OCI-LY3 (cell line): ENCODE results near the gene RLN1.
"Not testable (repeated sequence)": the region's sequence is repeated elsewhere in the genome, so short reads cannot be mapped to it uniquely, and the experiment has no call there.

Source experiments
- H2AFZ ChIP-seq: fragments of 200-600, 300-600 bp; shearing (Covaris generic); 2 replicates; pipeline ENCODE4 v1.6.0; 2014; ENCODE audit warnings: antibody characterized with exemption, low read depth, low read length
- H3K27ac ChIP-seq: fragments of 200-600, 300-600 bp; sonication (generic); 2 replicates; pipeline ENCODE4 v1.5.1; 2014; ENCODE audit warnings: mild to moderate bottlenecking, low read length, moderate library complexity, mixed read lengths
- H3K27me3 ChIP-seq: fragments of 200-600, 300-600 bp; sonication (generic); 2 replicates; pipeline ENCODE4 v1.6.1; 2014; ENCODE audit warnings: low read depth, low read length, mixed read lengths
- H3K36me3 ChIP-seq: fragments of 200-600, 300-600 bp; sonication (generic); replicated peaks from 2 replicates; pipeline ENCODE3; 2014; ENCODE audit warnings: low read depth, low read length, mixed read lengths
- H3K4me1 ChIP-seq: fragments of 300-600, 200-600 bp; sonication (generic); 2 replicates; pipeline ENCODE4 v1.6.1; 2014; ENCODE audit warnings: low read length, mixed read lengths
- H3K4me2 ChIP-seq: fragments of 200-600, 300-600 bp; sonication (generic); 2 replicates; pipeline ENCODE4 v1.6.1; 2014; ENCODE audit warnings: low read length, mixed read lengths
- H3K4me3 ChIP-seq: fragments of 300-600, 200-600 bp; sonication (generic); 2 replicates; pipeline ENCODE4 v1.5.1; 2014; ENCODE audit warnings: antibody characterized with exemption, mild to moderate bottlenecking, low read length, moderate library complexity
- H3K79me2 ChIP-seq: fragments of 300-600, 200-600 bp; shearing (Covaris generic); 2 replicates; pipeline ENCODE4 v1.6.1; 2014; ENCODE audit warnings: mild to moderate bottlenecking, low read length, mixed read lengths
- H3K9ac ChIP-seq: fragments of 300-600, 200-600 bp; shearing (Covaris generic); 2 replicates; pipeline ENCODE4 v1.6.0; 2014; ENCODE audit warnings: mild to moderate bottlenecking, low read length, moderate library complexity
- H3K9me3 ChIP-seq: fragments of 200-600, 300-600 bp; shearing (Covaris generic); 2 replicates; pipeline ENCODE4 v1.6.1; 2014; ENCODE audit warnings: low read length, mixed read lengths; ENCODE audit not compliant: insufficient read depth
- H4K20me1 ChIP-seq: fragments of 200-600, 300-600 bp; sonication (generic); 2 replicates; pipeline ENCODE4 v1.6.1; 2016; ENCODE audit warnings: low read length, mixed read lengths; ENCODE audit not compliant: insufficient read depth
- EZH2phosphoT487 ChIP-seq: fragments of 200-600 bp; shearing (Covaris generic); IDR thresholded peaks from 2 replicates; pipeline ENCODE4 v1.6.1; 2018; ENCODE audit warnings: antibody characterized with exemption, mixed run types, low read depth
- TF ChIP-seq, protein P1 (sequence below): fragments of 200-600, 300-600 bp; sonication (generic); IDR thresholded peaks from 2 replicates; pipeline ENCODE4 v1.5.1; 2014; ENCODE audit warnings: antibody characterized with exemption, low read length, low read depth

Gene RLN1

DNA sequence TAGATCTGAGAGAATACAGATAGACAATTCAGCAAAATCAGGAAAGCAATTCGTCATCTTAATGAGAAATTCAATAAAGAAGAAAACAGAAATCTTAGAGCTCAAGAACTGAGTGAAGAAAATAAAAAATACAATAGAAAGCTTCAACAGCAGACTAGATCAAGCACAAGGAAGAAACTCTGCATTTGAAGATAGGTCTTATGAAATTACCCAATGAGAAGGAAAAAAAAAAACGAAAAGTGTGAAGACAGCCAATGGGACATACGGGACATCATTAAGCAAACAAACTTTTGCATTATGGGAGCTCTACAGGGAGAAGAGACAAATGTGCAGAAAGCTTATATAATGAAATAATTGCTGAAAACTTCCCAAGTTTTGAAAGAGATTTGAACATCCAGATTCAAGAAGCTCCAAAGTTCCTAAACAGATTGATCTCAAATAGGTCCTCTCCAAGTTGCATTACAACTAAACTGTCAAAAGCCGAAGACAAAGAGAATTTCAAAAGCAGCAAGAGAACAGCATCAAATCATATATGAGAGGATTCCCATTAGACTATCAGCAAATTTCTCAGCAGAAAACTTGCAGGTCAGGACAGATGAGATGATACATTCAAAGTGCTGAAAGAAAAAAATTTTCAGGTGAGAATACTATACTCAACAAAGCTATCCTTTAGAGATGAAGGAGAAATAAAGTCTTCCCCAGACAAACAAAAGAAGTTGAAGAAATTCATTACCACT lies 24.3 kb downstream of the RLN1 start:
- Histone ChIP-seq H4K20me1 (no peaks in the 10 kb centered on the region), H3K36me3 (no peaks in the 10 kb centered on the region), H3K9me3 (peaks cover 11% of the 10 kb centered on the region; the same call in 1 of the 2 replicates), H3K4me2 (no peak overlapping the region), H2AFZ (no peak overlapping the region), H3K27me3 (no peaks in the 10 kb centered on the region), H3K4me3 (no peak overlapping the region), H3K9ac (no peak overlapping the region), H3K79me2 (no peaks in the 10 kb centered on the region), H3K4me1 (peaks cover 6% of the 10 kb centered on the region; the same call in 1 of the 2 replicates), H3K27ac (no peak overlapping the region)
- TF ChIP-seq, protein P1, sequence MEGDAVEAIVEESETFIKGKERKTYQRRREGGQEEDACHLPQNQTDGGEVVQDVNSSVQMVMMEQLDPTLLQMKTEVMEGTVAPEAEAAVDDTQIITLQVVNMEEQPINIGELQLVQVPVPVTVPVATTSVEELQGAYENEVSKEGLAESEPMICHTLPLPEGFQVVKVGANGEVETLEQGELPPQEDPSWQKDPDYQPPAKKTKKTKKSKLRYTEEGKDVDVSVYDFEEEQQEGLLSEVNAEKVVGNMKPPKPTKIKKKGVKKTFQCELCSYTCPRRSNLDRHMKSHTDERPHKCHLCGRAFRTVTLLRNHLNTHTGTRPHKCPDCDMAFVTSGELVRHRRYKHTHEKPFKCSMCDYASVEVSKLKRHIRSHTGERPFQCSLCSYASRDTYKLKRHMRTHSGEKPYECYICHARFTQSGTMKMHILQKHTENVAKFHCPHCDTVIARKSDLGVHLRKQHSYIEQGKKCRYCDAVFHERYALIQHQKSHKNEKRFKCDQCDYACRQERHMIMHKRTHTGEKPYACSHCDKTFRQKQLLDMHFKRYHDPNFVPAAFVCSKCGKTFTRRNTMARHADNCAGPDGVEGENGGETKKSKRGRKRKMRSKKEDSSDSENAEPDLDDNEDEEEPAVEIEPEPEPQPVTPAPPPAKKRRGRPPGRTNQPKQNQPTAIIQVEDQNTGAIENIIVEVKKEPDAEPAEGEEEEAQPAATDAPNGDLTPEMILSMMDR, result no peak
- TF ChIP-seq EZH2phosphoT487, result no peak

- no peaks in the 10 kb centered on the region for H3K79me2 ChIP-seq
- H3K9me3 ChIP-seq, result peaks cover 11% of the 10 kb centered on the region; the same call in 1 of the 2 replicates
- H3K27me3 ChIP-seq, result no peaks in the 10 kb centered on the region
- no peak overlapping the region for H3K27ac ChIP-seq
- H3K4me3 ChIP-seq, result no peak overlapping the region
- H3K4me1 ChIP-seq, result peaks cover 6% of the 10 kb centered on the region; the same call in 1 of the 2 replicates
- no peak overlapping the region for H3K4me2 ChIP-seq
- no peaks in the 10 kb centered on the region for H4K20me1 ChIP-seq
- H2AFZ ChIP-seq, result no peak overlapping the region
- H3K36me3 ChIP-seq, result no peaks in the 10 kb centered on the region
- H3K9ac ChIP-seq, result no peak overlapping the region
- TF ChIP-seq EZH2phosphoT487, result no peak
- TF ChIP-seq, protein P1, result no peak
These were observed 28.8 kb downstream of the RLN1 start for GRCh38 chr9:5310851-5311250.

- Histone ChIP-seq H3K9ac (no peak overlapping the region), H3K4me3 (no peak overlapping the region), H3K27ac (no peak overlapping the region), H3K36me3 (no peaks in the 10 kb centered on the region), H3K79me2 (no peaks in the 10 kb centered on the region), H3K9me3 (no peaks in the 10 kb centered on the region), H3K4me2 (no peak overlapping the region), H4K20me1 (no peaks in the 10 kb centered on the region), H3K4me1 (peaks cover 4% of the 10 kb centered on the region), H3K27me3 (no peaks in the 10 kb centered on the region), H2AFZ (no peak overlapping the region)
- TF ChIP-seq EZH2phosphoT487, result no peak
- TF ChIP-seq, protein P1, result no peak
These were observed 33.9 kb downstream of the RLN1 start for GRCh38 chr9:5305741-5306140.

DNA sequence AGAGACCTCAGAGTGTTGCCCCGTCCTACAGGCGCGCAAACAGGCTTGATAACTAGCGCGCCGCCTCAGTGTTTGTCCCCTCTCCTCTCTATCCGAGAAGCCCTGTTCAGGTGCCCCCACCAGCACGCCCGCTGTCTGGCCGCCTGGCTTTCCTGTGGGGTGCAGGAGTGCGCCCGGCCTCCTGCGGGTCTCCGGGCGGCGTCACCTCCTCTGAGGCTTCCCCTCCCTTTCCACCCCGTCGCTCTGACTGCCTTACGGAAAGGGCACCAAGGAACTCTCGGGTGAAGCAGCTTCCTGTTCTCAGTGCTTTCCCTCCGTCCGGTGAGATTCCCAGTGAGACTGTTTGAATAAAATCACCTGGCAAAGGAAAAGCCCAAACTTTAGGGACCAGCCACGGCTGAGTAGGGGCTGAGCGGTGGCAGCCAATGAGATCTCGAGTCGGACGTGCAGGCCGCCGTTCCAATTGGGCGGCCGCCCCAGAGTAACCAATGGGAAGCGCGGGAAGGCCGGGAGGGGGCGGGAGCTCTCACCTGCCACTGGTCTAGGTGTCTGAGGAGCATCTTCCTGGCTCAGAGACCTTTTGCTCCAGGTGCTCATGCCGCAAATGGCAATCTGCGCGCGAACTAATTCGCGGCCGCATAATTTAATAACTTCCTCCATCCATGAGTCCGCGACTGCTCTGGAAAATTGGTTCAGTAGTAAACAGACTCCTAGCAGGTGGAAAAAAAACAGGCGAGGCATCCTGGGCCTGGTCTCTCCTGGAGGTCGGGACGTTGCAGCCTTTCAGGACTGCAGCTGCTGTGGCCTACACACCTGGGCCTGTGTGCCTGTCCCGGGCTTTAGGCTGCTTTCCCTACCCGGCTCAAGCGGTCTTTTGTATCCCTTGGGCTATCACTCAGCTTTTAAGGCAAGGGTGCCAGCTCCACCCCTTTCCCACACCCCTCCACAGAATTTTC lies 35.6 kb downstream of the RLN1 start, which contains the start of gene RLN2:
Gene RLN2, minus strand, starts transcription at position 877 of the 956 bp plus-strand sequence. Its CDS starts 136 bp downstream, at position 741.
- Histone ChIP-seq H3K4me2 (peak within 1 kb of the TSS; percentile 72), H2AFZ (peak within 1 kb of the TSS; percentile 66), H3K4me3 (peak within 1 kb of the TSS; percentile 68)
- H3K9ac ChIP-seq, H3K27me3 ChIP-seq, H3K36me3 ChIP-seq, H4K20me1 ChIP-seq, H3K79me2 ChIP-seq, H3K27ac ChIP-seq, H3K4me1 ChIP-seq, H3K9me3 ChIP-seq: not testable (repeated sequence)
